Fibroblast of upper back skin (primary cell): ENCODE measurements around the gene BCL11A.

Source experiments
- DNase-seq: peaks from one replicate; pipeline ENCODE4 v3.0.0-alpha.2; 2013

The BCL11A gene

DNA sequence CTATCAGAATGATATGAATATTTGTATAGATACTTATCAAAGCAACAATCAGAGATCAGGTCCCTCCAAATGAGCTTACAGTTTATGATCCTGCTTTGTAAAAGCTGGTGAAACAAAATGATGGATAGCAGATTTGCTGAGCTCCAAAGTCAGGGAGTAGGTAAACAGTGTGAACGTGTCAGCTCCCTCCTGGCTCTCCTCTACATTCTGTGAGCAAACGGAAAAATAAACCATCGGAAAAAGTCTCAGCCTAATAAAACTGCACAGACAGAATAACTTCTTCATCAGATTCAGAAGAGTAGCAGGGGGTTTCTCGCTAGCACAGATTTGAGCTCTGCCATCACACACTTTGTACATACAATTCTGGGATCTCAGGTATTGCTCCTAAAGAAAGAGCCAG lies 51.3 kb downstream of the BCL11A start:
- no peak for DNase-seq

DNA sequence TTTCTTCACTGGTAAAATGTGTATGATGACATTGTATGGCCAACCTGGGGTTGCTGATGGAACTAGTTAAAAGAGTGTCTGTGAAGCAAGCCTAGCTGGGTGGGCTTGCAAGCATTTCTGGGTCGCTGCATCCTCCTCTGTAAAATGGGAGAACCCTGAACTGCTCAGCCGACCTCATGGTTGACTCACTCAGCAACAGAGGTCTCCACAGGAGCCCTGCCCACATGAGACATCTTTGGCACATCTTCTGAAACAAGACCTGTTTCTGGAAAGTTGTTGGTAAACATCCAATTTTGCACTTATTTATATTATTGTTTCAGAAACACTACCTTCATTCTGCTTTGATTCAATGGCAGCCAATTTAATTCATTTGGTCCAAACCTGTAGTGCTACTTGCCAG lies 52.6 kb downstream of the BCL11A start:
- no peak for DNase-seq

DNA sequence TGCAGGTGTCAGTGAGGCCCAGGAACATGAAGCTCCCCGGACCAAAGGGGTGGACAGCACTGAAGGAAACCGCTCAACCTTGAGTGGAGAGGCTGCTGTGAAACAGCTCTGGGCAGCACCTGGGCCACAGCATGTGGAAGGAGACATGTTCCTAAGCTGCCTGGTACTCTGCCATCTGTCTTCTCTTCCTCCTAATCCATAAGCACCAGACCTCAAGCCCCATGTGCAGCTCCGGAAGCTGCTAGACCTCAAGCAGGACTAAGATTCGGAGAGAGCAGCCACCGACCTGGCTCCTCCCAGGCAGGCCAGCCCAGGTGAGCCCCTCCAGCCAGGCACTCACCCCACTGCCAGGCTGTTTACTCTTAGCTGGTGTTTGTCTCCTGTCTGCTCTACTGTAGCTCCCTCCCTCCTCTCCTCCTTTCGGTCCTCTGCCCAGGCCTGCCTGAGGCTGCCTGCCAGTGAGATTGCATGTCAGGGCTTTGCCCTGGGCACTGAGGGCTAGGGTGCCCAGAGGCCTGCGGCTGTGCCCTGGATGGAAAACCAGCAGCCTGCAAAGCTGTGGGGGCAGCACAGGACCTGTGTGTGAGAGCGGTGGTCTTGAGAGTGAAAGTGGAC lies 53.7 kb downstream of the BCL11A start:
- DNase-seq, result no peak

DNA sequence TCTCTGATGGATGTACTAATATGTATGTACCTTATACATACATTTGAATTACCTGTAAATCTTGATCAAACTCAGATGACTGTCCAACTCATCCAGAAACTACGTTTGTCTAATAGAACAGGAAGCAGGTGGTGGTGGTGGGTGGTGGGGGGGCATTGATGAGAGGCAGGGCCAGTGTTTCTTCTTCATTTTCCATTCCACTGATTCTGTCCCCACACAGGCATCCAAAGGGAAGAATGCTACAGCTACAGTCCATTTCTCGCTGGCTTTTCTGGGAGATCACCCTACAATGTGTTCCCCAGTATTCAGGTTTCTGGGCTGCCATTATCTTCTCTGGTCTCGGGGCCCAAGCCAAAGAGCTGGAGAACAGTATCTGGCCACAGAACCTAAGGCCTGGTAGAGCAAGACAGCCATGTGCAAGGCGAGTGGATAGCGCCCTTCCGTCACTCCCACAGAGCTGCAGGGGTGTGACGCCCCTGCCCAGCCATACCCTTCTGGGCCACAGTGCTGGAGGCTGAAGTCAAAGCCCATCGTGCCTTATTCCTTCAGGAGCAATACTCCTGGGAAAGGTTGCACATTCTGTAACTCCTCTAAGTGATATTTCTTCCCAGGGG lies 54.5 kb downstream of the BCL11A start:
- DNase-seq, result no peak

DNA sequence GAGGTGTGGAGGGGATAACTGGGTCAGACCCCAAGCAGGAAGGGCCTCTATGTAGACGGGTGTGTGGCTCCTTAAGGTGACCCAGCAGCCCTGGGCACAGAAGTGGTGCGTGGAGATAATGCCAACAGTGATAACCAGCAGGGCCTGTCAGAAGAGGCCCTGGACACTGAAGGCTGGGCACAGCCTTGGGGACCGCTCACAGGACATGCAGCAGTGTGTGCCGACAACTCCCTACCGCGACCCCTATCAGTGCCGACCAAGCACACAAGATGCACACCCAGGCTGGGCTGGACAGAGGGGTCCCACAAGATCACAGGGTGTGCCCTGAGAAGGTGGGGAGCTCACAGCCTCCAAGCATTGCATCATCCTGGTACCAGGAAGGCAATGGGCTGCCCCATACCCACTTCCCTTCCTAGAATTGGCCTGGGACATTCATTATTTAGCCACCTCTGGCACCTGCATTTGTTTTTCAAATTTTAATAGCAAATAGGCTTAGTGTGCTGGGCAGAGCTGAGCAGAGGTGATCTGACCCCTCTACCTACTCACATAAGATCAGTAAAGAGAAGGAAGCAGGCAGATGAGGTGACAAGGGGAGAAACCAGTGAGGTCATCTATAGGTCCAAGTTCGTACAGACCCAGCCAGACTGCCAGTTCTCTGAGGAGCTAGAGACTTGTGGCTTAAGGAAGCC lies 55.2 kb downstream of the BCL11A start:
- no peak for DNase-seq

DNA sequence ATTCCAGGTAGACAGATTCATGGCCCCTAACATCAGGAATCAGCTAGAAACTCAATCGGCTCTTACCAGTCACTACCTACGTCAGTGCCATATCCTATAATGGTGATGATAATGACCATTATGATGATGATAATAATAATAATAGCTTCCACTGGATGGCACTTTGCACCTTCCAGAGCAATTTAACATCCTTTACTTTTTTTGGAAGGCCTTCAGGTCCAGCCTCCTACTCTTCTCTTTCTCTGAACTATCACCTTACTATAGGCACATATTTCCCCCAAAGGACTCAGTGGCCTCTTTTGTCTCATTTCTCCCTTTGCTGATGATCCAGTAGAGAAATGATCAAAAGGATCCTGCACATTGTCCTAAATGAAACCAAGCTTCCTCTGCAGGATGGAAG lies 56.0 kb downstream of the BCL11A start:
- no peak for DNase-seq

DNA sequence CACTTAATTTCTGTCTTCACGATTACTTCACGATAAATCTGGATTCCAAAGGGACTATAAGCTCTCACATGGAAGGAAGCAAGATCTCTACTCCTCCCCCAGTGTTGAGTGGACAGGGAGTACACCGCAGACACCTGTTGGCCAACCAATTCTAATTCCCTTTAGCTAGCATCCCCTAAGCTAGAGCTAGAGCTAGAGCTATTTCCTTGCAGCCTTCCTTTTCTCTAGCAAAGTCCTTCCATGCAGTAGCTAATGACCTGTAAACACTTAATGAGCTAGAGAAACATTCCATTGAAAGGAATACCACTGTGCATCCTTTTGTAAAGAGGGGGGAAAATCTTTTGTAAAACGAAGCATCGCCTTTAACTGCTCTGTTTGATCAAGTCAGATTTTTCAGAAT lies 56.5 kb downstream of the BCL11A start:
- DNase-seq, result no peak

DNA sequence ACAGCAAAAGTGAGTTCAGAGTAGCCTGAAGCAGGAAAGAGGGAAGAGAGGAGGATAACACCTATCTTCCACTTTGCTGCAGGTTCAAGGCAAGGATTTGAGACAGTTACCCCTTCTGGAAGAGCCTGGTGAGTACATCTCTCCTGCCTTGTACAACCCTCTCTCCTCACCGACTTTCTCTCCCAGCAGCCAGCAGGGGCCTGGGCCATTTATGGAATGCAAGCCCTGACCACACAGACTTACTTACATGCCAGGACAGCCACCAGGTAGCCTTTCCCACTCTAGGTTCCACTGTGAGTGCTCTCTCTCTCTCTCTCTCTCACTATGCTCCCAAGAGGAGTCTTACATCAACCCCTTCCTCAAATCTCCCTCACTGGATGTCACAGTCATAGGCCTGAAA lies 57.0 kb downstream of the BCL11A start:
- DNase-seq, result no peak

DNA sequence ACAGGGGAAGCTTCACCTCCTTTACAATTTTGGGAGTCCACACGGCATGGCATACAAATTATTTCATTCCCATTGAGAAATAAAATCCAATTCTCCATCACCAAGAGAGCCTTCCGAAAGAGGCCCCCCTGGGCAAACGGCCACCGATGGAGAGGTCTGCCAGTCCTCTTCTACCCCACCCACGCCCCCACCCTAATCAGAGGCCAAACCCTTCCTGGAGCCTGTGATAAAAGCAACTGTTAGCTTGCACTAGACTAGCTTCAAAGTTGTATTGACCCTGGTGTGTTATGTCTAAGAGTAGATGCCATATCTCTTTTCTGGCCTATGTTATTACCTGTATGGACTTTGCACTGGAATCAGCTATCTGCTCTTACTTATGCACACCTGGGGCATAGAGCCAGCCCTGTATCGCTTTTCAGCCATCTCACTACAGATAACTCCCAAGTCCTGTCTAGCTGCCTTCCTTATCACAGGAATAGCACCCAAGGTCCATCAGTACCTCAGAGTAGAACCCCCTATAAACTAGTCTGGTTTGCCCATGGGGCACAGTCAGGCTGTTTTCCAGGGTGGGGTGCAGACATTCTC lies 58.3 kb downstream of the BCL11A start:
- no peak for DNase-seq

DNA sequence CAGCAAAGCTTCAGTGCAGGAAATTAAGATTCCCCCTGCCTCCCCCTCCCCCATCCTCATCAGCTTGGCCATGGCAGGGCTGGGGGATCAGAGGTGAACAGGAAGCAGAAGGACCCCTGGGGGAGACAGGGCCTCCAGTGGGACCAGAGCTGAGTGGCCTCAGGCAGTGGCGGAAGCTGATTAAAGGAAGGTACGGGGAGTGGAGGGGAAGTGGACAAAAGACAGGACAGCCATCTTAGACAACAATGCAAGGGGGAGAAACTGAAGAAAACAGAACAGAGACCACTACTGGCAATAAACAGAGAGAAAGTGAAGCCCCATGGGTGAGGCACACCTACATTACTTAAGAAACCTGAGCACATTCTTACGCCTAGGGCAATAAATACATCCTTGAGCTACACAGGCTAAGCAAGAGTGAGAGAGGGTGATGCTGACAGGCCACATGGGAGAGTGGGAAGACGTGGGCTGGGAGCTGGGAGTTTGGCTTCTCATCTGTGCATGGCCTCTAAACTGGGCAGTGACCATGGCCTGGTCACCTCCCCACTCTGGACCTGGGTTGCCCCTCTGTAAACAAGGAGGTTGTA lies 59.6 kb downstream of the BCL11A start:
- DNase-seq, result no peak

DNA sequence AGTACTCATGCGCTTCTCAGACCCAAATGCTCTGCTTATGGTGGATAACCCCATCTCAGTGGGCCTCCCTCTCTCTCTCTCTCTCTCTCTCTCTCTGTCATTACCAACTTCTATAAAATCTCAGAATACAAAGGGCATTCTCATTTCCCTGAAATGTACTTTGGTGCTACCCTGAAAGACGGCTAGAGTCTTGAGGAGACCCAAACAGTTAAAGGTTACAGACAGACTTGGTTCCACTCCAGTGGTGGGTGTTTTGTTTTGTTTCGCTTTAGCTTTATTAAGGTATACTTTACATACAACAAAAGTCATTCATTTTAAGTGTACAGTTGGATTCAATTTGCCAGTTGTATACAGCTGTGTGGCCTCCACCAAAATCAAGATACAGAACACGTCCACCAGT lies 60.9 kb downstream of the BCL11A start:
- no peak for DNase-seq

DNA sequence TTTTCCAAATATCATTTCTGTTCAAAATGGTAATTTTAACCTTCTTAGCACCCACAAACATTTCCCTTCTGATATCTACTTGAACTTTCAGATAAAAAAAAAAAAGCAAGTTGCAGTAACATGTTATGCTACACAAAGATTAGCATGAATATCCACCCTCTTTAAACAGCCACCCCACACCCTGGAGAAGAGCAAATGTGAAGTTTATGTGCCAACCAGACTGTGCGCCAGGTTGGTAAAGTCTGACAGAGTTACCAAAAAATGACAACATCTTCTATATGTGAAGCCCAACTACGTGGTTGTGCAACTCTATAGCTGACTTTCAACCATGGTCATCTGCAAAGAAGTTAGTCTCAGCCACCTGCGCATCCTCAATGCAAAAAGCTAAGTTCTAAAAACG lies 62.6 kb downstream of the BCL11A start:
- no peak for DNase-seq

DNA sequence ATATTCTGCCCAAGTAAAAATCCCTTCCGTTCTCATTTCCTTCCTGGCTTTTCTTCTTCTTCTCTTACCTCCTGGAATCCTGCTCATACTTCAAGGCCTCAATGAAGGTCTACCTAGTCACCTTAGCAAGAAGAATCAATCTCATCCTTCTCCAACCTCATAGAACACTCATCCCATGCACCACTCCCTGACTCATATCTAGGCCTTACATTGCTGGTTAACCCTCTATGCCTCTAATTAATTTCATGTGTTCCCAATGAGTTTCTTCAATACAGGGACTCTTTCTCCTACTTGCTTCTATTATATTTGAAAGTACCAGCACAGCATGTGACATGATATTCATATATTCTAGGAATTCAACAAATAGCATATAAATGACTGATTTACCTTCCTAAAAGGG lies 63.0 kb downstream of the BCL11A start:
- peak; percentile 72 for DNase-seq

DNA sequence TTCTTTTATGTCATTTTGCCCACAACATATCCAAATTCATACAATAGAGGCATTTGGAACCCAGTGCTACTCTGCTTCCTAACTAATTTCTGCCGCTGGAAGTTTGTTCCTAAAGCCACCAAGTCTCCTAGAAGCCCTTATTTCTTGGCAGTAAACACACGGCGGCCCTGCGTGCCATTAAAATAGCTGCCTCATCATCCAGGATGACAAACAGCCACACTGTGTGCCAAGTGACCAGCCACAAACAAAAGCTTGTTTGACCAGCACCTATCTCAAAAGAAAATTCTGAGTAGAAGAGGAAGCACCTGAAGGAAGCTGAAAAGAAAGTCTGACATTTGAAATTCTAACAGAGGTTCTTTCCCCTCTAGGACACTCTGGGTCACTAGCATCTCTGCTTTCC lies 64.2 kb downstream of the BCL11A start:
- no peak for DNase-seq

DNA sequence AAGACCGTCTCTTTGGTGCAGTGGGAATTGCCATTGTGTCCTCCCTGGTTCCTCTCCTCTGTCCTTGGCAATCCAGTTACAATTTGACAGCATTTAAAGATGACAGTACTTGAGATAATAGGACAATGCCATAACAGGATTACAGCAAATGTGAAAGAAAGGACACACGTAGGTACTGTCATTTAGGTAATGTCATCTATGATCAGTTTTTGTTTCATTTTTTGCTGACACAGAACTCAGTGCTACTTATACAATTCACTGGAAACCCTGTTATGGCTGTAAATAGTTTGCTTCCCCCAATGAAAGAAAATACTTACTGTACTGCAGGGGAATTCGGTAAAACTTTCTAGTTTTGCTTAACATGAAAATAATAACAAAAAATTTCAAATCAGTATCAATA lies 65.2 kb downstream of the BCL11A start:
- DNase-seq, result no peak

DNA sequence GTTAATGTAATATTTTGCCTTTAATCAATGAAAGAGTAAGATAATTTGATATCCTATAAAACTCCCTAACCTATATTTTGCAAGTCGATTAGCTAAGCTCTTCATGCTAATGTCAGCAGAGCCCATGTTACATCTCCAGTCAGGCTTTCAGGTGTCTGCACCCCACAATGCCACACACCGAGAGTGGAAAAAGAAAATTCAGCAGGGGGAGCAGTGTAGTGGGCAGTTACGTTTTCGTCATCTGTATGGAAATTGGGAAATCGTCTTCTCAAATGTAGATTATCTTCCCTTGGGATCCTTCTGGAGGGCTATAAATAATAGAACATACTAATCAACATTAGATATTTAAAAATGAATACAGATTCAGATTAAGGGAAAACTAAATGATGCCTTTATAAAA lies 66.3 kb downstream of the BCL11A start:
- DNase-seq, result no peak

DNA sequence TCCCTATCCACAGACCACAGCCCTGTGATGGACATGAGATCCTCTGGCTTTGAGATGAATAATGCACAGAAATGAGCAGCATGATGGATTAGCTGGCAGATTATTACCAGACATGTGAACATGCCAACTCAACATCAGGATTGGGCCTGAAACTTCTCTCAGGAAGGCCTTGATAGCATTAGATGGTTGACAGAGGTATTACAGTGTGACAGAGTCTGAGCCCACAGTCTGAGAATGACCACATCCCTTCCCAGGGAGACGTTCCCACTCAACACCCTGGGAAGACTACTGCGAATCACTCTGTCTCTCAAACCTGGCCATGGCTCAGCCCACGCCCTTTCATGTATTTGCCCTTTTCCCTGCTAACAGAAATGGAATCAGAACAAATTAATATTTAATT lies 66.9 kb downstream of the BCL11A start:
- DNase-seq, result peak; percentile 73

DNA sequence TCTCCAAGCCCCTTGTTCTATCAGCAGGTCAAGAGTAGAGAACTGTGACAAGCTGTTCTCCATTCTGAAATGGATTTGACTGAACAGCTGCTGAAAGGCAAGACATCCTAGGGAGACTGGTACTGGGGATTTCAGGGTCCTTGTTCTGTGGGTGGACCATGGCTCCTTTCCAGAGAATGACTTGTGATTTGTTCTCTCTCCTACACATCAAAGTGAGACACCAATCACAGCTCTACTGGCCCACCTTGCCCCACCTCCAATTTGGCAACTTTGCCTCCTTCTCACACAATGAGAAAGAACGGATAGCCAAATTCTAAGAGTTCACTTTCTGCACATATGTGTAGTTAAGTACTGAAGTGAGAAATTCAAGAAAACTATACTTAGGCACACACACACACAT lies 67.4 kb downstream of the BCL11A start:
- DNase-seq, result peak; percentile 57

DNA sequence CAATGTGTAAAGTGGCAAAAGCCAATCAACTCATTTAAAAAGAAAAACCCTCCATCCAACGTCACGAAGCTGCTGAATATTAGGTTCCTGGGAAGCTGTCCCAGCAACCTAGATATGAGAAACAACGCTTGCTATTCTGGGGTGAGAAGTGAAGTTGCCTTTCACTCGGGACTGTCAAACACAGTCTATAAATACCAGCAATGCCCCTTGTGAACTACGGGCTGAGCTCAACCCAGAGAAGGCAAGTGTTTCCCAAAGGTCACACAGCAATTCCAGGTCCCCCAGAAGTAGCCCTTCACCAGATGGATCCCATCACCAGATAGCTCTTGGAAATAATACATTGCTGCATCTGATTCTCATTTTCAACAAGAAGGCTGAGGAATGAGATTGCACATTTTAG lies 67.9 kb downstream of the BCL11A start:
- no peak for DNase-seq

DNA sequence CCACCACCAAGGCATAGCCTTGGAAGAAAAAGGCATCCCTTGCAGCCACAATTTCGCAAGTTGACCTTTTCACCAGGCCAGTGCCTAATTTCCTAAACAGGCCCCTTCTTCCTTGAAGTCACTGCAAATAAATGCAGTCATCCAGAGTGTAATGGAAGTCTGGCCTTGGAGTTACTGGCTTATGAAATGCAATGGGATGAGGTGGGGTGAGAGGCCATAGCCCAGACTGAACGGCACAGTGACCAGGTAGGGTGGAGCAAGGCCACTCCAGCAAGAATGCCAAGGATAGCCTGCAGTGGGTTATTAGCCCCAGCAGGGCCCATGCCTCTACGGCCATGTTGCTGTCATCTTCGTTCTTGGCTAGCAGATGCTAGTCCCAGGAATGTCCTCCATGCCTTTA lies 68.4 kb downstream of the BCL11A start:
- no peak for DNase-seq

DNA sequence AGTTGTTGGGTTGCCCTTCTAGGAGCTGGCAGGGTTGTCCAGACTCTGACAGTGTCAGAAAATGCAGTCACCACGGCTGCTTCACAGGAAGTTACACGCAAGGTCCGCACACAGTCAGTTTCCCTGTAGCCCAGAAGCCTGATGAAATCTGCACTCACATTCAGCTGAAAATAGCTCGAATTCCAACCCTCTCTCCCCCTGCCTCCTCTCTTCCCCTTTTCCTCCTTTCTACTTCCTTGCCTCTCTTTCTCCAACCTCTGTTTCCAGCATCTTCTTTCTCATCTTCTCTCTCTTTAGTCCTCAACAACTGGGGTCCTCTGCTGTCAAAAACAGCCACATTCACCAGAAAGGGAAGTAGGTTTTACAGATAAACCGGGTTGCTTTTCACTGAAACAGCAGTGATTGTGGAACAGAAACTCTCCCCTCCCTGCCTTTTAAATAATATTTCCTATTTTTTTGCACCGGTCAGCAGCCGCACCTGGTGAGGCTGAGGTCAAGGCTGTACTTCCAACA lies 69.3 kb downstream of the BCL11A start:
- DNase-seq, result peak; percentile 95

DNA sequence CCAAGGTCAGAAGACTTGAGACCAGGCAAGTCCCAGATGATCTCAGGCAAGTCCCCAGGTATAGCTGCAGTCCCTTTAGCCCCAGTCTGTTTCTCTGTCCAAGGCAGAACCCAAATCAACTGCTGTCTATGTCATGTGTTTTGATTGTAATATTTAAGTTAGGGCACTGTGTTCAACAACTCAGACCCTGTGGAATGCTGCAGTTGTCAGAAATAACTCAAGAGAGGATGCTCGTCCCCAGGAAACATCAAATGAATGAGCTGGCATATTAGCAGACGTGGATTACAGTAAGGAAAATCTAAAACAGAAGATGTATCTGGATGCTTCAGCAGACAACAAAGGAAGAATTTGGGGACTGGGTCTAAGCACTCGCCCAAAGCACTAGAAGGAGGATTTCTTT lies 70.1 kb downstream of the BCL11A start:
- DNase-seq, result peak; percentile 97

DNA sequence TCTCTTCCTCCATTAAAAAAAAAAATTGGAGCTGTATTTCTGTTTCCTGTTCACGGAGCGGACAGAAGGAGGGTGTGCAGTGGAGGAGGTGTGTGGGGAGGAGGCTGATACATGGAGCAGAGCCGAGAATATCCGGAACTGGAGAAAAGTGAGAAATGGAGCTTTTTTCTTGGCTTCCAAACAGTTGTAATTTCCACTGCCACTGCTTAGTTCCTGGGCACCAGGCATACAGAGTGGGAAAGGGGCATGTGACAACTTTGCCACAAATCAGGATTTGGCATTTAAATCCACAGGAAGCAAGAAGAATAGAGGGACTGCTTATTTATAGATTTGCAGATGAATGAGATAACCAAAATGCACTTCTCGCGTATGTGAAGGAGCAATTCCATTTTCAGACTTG lies 71.2 kb downstream of the BCL11A start:
- no peak for DNase-seq

DNA sequence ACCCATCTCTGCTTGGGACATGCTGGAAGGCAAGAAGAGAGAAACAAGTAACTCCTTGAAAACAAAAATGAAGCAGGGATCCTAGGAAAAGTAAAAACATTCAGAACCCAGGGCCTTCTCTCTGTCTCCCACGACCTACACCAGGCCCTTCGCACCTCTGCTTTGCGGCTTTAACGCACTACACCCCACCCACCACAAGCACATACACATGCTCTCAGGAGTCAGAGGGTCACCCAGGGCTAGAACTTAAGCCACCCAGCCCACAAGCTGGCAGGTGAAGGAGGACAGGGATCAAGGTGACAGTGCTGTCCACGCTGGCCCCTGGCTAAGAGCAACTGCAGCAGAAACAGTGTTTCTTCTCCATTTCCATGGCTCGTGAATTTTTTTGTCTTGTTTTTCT lies 72.2 kb downstream of the BCL11A start:
- no peak for DNase-seq
